GM13977 (cell line): ENCODE results near the gene SNX20.

ENCODE experiments used
- DNase-seq: peaks from one replicate; pipeline ENCODE4 v3.0.0; 2012; ENCODE audit warnings: low spot score
- CTCF ChIP-seq: IDR thresholded peaks from 2 replicates; pipeline ENCODE4 v1.5.1; 2012; ENCODE audit warnings: mild to moderate bottlenecking, control low read depth; ENCODE audit not compliant: insufficient read depth; ENCODE audit errors: extremely low read depth, missing control alignments
- in situ Hi-C: fragments of 300-500 bp; cut with MboI; formaldehyde crosslinking; loops from one replicate; pipeline ENCODE4 v1.12.0; 2022; ENCODE audit warnings: low sequenced_read_pairs, low pct_unique_long_range_greater_than_20kb, mixed read lengths, inconsistent platforms; ENCODE audit not compliant: unreplicated experiment

SNX20 gene

GRCh38 chr16:50684823-50685461, 3.8 kb upstream of the SNX20 start:
- TF ChIP-seq CTCF: no peak
- in situ Hi-C loops: no loop called here
- no peak for DNase-seq

- in situ Hi-C loops: no loop called here
- TF ChIP-seq CTCF: no peak
- DNase-seq: peak; percentile 71
Observed at GRCh38 chr16:50683689-50684374, 2.7 kb upstream of the SNX20 start.

GRCh38 chr16:50680556-50680893, 587 bp downstream of the SNX20 start:
- no peak for TF ChIP-seq CTCF
- DNase-seq: no peak
- in situ Hi-C loops: no loop called here

GRCh38 chr16:50679676-50680555, 1.2 kb downstream of the SNX20 start:
- no peak for TF ChIP-seq CTCF
- in situ Hi-C loops: loop anchor here (10.0 kb wide), 1 partner anchor 65 kb away; the partner anchor contains the start of gene CYLD

GRCh38 chr16:50679266-50679665, 1.8 kb downstream of the SNX20 start:
- no peak for TF ChIP-seq CTCF
- in situ Hi-C loops: loop anchor here (10.0 kb wide), 1 partner anchor 66 kb away; the partner anchor contains the start of gene CYLD

More at GRCh38 chr16:50679676-50680555, 1.2 kb downstream of the SNX20 start:
- no peak for DNase-seq

GRCh38 chr16:50678531-50678930, 2.6 kb downstream of the SNX20 start:
- TF ChIP-seq CTCF: no peak
- in situ Hi-C loops: loop anchor here (10.0 kb wide), 1 partner anchor 66 kb away; the partner anchor contains the start of gene CYLD
- no peak for DNase-seq

More at GRCh38 chr16:50679266-50679665, 1.8 kb downstream of the SNX20 start:
- no peak for DNase-seq
